Fibroblast of pulmonary artery (primary cell): ENCODE measurements around the gene EPHA3.

Experiments used
- DNase-seq: peaks from one replicate; pipeline ENCODE4 v3.0.0-alpha.2; 2010; ENCODE audit warnings: low read depth
- H3K4me3 ChIP-seq: replicated peaks from 2 replicates; pipeline ENCODE4 v1.5.1; 2011; ENCODE audit warnings: low read depth, mild to moderate bottlenecking, control low read depth, low read length, moderate library complexity
- CTCF ChIP-seq: IDR thresholded peaks from 2 replicates; pipeline ENCODE4 v1.5.1; 2011; ENCODE audit warnings: mild to moderate bottlenecking, control low read depth, low read length, inconsistent platforms; ENCODE audit errors: missing control alignments

The EPHA3 gene

GRCh38 chr3:89268059-89268458 lies 160.6 kb downstream of the EPHA3 start:
- no peak for DNase-seq
- TF ChIP-seq CTCF = no peak

GRCh38 chr3:89270201-89270600 lies 162.8 kb downstream of the EPHA3 start:
- TF ChIP-seq CTCF = no peak

More at GRCh38 chr3:89268059-89268458, 160.6 kb downstream of the EPHA3 start:
- no peak overlapping the region for H3K4me3 ChIP-seq

GRCh38 chr3:89275001-89275400 lies 167.6 kb downstream of the EPHA3 start:
- no peak overlapping the region for H3K4me3 ChIP-seq
- DNase-seq = no peak
- TF ChIP-seq CTCF = no peak

More at GRCh38 chr3:89270201-89270600, 162.8 kb downstream of the EPHA3 start:
- DNase-seq = no peak
- H3K4me3 ChIP-seq = no peak overlapping the region

- no peak for TF ChIP-seq CTCF
- no peak overlapping the region for H3K4me3 ChIP-seq
- no peak for DNase-seq
Measured at GRCh38 chr3:89276116-89276515, 168.7 kb downstream of the EPHA3 start.

- no peak overlapping the region for H3K4me3 ChIP-seq
- no peak for TF ChIP-seq CTCF
Measured at GRCh38 chr3:89278302-89279025, 171.0 kb downstream of the EPHA3 start.

GRCh38 chr3:89280301-89280700 lies 172.9 kb downstream of the EPHA3 start:
- no peak for TF ChIP-seq CTCF
- H3K4me3 ChIP-seq = no peak overlapping the region
- no peak for DNase-seq

More at GRCh38 chr3:89278302-89279025, 171.0 kb downstream of the EPHA3 start:
- DNase-seq = no peak
